ENCODE measurements around the gene BMP8A.
"Not testable (repeated sequence)": the region's sequence is repeated elsewhere in the genome, so short reads cannot be mapped to it uniquely, and the experiment has no call there.

The BMP8A gene

GRCh38 chr1:39519376-39519775 lies 27.9 kb downstream of the BMP8A start:
- not testable (repeated sequence) for H3K4me3 ChIP-seq (ENCODE audit: low read depth, low read length)

- not testable (repeated sequence) for H3K4me3 ChIP-seq (ENCODE audit: low read depth, low read length)
Measured at GRCh38 chr1:39522221-39522620, 30.8 kb downstream of the BMP8A start.

GRCh38 chr1:39522661-39523567 lies 31.5 kb downstream of the BMP8A start:
- no peak for TF ChIP-seq CTCF (IDR thresholded peaks at IDR 0.05; ENCODE audit: low read depth, low read length)
- no peak overlapping the region for H3K4me3 ChIP-seq (ENCODE audit: low read depth, low read length)

DNA sequence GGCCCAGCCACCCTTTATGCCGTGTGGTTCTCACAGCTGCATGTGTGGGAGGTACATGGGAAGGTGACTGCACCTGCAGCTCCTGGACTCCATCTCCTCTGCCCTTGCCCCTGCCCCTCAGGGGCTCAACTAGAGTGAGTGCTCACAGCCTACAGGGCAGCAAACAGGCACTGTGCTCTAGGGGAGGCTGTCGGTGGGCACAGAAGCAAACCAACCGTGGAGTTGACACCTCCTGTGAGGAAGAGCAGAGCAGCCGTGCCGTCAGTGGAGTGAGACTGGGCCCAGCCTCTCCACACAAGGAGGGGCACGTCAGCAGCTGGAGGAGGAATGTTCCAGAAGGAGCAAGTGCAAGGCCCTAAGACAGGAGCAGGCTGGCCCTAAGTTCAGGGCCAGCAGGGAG lies 32.7 kb downstream of the BMP8A start:
- no peak for TF ChIP-seq CTCF (IDR thresholded peaks at IDR 0.05; ENCODE audit: low read depth, low read length)

DNA sequence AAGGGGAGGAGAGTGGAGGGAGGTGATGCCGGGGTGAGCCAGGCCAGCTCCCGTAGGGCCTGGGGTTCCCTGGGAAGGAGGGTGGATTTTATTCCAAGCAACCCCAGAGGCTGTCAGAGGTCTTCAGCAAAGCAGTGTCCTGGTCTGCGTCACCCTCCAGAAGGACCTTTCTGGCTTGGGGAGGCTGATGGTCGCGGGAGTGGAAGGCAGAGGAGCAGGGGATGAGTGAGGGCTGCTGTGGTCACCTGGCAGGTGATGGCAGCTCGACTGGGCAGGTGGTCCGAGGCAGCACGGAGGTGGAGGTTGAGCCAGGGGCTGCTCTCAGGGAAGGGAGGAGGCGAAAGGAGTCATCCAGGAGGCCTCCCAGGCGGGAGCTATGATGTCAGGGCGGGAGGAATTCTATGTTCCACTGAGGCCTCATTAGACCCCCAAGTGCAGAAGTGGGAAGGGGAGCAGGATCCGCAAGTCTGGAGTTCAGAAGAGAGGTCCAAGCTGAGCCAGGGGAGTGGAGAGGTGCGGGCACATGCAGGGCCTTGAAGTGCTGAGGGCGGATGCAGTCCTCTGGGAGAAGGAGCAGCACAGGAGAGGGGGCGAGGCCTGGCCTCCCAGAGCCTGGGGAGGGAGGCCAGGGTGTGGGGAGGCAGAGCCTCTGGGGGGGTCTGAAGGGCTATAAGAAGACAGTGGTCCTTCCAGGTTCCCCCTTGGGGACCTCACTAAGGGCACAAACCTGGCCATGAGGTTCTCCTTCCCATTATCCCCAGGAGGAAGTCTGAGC lies 33.3 kb downstream of the BMP8A start:
- TF ChIP-seq CTCF (IDR thresholded peaks at IDR 0.05; ENCODE audit: low read depth, low read length), result no peak

More for the DNA sequence above, 32.7 kb downstream of the BMP8A start:
- H3K4me3 ChIP-seq (ENCODE audit: low read depth, low read length), result no peak overlapping the region

DNA sequence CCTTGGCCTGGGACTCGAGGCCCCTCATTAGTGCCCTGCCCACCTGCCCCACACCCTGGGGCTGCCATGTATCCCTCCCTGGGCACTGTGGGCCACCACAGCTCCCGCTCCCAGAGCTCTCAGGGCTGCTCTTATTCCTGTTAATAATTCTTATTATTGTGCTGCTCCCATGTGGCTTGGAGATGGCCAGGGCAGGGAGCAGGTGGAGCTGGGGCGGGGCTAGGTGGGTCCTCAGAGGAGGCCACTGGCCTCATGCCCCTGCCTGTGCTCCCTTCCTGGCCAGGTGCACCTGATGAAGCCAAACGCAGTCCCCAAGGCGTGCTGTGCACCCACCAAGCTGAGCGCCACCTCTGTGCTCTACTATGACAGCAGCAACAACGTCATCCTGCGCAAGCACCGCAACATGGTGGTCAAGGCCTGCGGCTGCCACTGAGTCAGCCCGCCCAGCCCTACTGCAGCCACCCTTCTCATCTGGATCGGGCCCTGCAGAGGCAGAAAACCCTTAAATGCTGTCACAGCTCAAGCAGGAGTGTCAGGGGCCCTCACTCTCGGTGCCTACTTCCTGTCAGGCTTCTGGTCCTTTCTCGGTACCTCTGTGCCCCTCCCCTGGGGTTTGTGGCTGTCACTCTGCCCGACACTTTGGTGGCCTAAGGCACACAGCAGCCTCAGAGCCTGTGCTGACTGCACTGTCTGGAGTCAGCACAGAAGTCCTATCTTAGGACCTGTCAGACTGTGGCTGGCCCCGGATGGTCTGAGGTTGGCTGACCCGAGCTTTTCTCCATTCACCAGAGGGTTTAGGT lies 34.1 kb downstream of the BMP8A start:
- H3K4me3 ChIP-seq (ENCODE audit: low read depth, low read length), result no peak overlapping the region
- no peak for TF ChIP-seq CTCF (IDR thresholded peaks at IDR 0.05; ENCODE audit: low read depth, low read length)

More for the DNA sequence above, 33.3 kb downstream of the BMP8A start:
- no peak overlapping the region for H3K4me3 ChIP-seq (ENCODE audit: low read depth, low read length)

DNA sequence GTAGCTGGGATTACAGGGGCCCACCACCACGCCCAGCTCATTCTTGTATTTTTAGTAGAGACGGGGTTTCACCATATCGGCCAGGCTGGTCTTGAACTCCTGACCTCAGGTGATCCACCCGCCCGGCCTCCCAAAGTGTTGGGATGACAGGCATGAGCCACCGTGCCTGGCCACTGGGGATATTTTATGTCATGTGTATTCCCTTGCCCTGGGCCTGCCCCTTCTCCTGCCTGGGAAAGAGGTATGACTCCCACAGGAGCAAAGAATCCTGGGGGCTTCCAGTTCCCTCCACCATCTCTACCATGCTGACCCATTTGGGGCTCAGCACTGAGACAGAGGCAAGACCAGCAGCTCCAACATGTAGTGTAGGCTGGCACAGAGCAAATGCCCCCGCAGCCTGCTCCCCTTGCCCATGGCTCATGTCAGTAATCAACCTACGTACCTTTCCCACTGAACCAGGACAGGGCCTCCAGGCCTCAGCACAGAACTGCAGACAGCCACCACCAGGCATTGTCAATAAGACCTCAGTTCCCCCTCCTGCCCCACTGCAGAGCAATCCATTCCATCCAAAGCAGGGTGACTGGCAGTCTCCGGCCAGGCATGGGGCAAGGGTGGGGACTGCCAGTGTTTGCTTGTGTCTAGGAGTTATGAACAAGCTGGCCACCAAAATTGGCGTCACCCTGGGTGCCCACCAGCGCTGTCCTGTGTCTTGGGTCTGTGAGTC lies 35.2 kb downstream of the BMP8A start:
- no peak overlapping the region for H3K4me3 ChIP-seq (ENCODE audit: low read depth, low read length)
- TF ChIP-seq CTCF (IDR thresholded peaks at IDR 0.05; ENCODE audit: low read depth, low read length), result no peak

- not testable (repeated sequence) for H3K4me3 ChIP-seq (ENCODE audit: low read depth, low read length)
Measured at GRCh38 chr1:39527190-39527579, 35.7 kb downstream of the BMP8A start.
